SK-N-SH treated with all-trans-retinoic acid at 6 μM for 48 hours (cell line): ENCODE measurements around the gene HIP1.

Source experiments
- BACH2 ChIP-seq: fragments of 250-450 bp; sonication (Bioruptor Pico); IDR thresholded peaks from 2 replicates; pipeline ENCODE4 v1.9.0; 2021; ENCODE audit warnings: mild to moderate bottlenecking, borderline replicate concordance
- ISL1 ChIP-seq: fragments of 250-450 bp; sonication (Bioruptor Pico); IDR thresholded peaks from 2 replicates; pipeline ENCODE4 v2.1.2; 2022; ENCODE audit warnings: mild to moderate bottlenecking, moderate library complexity
- OSR1 ChIP-seq: fragments of 250-450 bp; sonication (Bioruptor Pico); IDR thresholded peaks from 2 replicates; pipeline ENCODE4 v1.8.0; 2022; ENCODE audit warnings: moderate library complexity, mild to moderate bottlenecking, inconsistent platforms
- SNAI2 ChIP-seq: fragments of 250-450 bp; sonication (Bioruptor Pico); IDR thresholded peaks from 2 replicates; pipeline ENCODE4 v1.5.0; 2020; ENCODE audit warnings: mild to moderate bottlenecking, moderate library complexity
- TOX ChIP-seq: fragments of 250-450 bp; sonication (Bioruptor Pico); IDR thresholded peaks from 2 replicates; pipeline ENCODE4 v1.8.0; 2021; ENCODE audit warnings: mild to moderate bottlenecking, moderate library complexity, borderline replicate concordance
- ZC3H10 ChIP-seq: fragments of 250-450 bp; sonication (Bioruptor Pico); IDR thresholded peaks from 2 replicates; pipeline ENCODE4 v1.5.1; 2021; ENCODE audit warnings: mild to moderate bottlenecking, moderate library complexity
- ZFP3 ChIP-seq: fragments of 250-450 bp; sonication (Bioruptor Pico); IDR thresholded peaks from 2 replicates; pipeline ENCODE4 v1.5.0; 2020; ENCODE audit warnings: mild to moderate bottlenecking, moderate library complexity
- ZFP30 ChIP-seq: fragments of 450-650 bp; formaldehyde crosslinking; IDR thresholded peaks from 2 replicates; pipeline ENCODE4 v1.5.0; 2022; ENCODE audit warnings: mild to moderate bottlenecking, moderate library complexity
- ZNF70 ChIP-seq: fragments of 450-650 bp; formaldehyde crosslinking; IDR thresholded peaks from 2 replicates; pipeline ENCODE4 v1.5.0; 2020; ENCODE audit warnings: mild to moderate bottlenecking, moderate library complexity
- TF ChIP-seq, protein P1 (sequence below): fragments of 250-450 bp; sonication (Bioruptor Pico); IDR thresholded peaks from 2 replicates; pipeline ENCODE4 v1.8.0; 2021; ENCODE audit warnings: low read depth, mild to moderate bottlenecking, moderate library complexity, borderline replicate concordance
- TF ChIP-seq, protein P2 (sequence below): fragments of 250-450 bp; sonication (Bioruptor Pico); IDR thresholded peaks from 2 replicates; pipeline ENCODE4 v1.5.0; 2020; ENCODE audit warnings: mild to moderate bottlenecking, moderate library complexity
- TF ChIP-seq, protein P3 (sequence below): fragments of 250-450 bp; sonication (Bioruptor Pico); IDR thresholded peaks from 2 replicates; pipeline ENCODE4 v1.5.1; 2021; ENCODE audit warnings: mild to moderate bottlenecking, moderate library complexity

DNA sequence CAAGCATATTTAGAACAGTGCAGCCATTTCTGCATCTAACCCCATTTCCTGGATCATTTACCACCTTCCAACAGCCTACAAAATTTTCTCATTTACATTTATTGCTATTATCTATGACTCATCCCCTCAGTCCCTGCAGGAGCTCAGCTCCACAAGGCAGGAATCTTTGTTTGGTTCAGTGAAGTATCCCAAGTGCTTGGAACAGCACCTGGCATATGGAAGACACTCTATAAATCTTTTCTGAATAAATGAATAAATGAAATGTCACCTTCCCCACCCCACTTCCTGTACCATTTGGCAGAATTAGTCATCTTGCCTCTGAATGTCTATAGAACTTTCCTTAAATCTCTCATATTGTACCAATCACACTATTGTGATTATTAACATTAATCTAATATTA, 110.7 kb downstream of the HIP1 start:
- no peak for TF ChIP-seq ZFP30 (CRISPR knock-in tag)
- TF ChIP-seq, protein P1, sequence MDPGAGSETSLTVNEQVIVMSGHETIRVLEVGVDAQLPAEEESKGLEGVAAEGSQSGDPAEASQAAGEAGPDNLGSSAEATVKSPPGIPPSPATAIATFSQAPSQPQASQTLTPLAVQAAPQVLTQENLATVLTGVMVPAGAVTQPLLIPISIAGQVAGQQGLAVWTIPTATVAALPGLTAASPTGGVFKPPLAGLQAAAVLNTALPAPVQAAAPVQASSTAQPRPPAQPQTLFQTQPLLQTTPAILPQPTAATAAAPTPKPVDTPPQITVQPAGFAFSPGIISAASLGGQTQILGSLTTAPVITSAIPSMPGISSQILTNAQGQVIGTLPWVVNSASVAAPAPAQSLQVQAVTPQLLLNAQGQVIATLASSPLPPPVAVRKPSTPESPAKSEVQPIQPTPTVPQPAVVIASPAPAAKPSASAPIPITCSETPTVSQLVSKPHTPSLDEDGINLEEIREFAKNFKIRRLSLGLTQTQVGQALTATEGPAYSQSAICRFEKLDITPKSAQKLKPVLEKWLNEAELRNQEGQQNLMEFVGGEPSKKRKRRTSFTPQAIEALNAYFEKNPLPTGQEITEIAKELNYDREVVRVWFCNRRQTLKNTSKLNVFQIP (CRISPR knock-in tag), result no peak
- TF ChIP-seq TOX, result no peak
- no peak for TF ChIP-seq ZC3H10
- no peak for TF ChIP-seq SNAI2 (CRISPR knock-in tag)
- no peak for TF ChIP-seq ZNF70 (CRISPR knock-in tag)
- TF ChIP-seq ZFP3 (CRISPR knock-in tag), result no peak
- TF ChIP-seq, protein P2, sequence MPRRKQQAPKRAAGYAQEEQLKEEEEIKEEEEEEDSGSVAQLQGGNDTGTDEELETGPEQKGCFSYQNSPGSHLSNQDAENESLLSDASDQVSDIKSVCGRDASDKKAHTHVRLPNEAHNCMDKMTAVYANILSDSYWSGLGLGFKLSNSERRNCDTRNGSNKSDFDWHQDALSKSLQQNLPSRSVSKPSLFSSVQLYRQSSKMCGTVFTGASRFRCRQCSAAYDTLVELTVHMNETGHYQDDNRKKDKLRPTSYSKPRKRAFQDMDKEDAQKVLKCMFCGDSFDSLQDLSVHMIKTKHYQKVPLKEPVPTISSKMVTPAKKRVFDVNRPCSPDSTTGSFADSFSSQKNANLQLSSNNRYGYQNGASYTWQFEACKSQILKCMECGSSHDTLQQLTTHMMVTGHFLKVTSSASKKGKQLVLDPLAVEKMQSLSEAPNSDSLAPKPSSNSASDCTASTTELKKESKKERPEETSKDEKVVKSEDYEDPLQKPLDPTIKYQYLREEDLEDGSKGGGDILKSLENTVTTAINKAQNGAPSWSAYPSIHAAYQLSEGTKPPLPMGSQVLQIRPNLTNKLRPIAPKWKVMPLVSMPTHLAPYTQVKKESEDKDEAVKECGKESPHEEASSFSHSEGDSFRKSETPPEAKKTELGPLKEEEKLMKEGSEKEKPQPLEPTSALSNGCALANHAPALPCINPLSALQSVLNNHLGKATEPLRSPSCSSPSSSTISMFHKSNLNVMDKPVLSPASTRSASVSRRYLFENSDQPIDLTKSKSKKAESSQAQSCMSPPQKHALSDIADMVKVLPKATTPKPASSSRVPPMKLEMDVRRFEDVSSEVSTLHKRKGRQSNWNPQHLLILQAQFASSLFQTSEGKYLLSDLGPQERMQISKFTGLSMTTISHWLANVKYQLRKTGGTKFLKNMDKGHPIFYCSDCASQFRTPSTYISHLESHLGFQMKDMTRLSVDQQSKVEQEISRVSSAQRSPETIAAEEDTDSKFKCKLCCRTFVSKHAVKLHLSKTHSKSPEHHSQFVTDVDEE (CRISPR knock-in tag), result no peak
- no peak for TF ChIP-seq BACH2 (CRISPR knock-in tag)
- no peak for TF ChIP-seq ISL1 (CRISPR knock-in tag)
- TF ChIP-seq OSR1 (CRISPR knock-in tag), result no peak
- TF ChIP-seq, protein P3, sequence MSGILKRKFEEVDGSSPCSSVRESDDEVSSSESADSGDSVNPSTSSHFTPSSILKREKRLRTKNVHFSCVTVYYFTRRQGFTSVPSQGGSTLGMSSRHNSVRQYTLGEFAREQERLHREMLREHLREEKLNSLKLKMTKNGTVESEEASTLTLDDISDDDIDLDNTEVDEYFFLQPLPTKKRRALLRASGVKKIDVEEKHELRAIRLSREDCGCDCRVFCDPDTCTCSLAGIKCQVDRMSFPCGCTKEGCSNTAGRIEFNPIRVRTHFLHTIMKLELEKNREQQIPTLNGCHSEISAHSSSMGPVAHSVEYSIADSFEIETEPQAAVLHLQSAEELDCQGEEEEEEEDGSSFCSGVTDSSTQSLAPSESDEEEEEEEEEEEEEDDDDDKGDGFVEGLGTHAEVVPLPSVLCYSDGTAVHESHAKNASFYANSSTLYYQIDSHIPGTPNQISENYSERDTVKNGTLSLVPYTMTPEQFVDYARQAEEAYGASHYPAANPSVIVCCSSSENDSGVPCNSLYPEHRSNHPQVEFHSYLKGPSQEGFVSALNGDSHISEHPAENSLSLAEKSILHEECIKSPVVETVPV (CRISPR knock-in tag), result no peak
